GM20000 (cell line): ENCODE results near the gene PMEPA1.

Experiments
- DNase-seq: peaks from one replicate; pipeline ENCODE4 v3.0.0; 2012; ENCODE audit warnings: low spot score
- TF ChIP-seq, protein P1 (sequence below): IDR thresholded peaks from 2 replicates; pipeline ENCODE4 v1.5.1; 2012; ENCODE audit warnings: mild to moderate bottlenecking, control low read depth; ENCODE audit errors: extremely low read depth, missing control alignments

PMEPA1 gene

DNA sequence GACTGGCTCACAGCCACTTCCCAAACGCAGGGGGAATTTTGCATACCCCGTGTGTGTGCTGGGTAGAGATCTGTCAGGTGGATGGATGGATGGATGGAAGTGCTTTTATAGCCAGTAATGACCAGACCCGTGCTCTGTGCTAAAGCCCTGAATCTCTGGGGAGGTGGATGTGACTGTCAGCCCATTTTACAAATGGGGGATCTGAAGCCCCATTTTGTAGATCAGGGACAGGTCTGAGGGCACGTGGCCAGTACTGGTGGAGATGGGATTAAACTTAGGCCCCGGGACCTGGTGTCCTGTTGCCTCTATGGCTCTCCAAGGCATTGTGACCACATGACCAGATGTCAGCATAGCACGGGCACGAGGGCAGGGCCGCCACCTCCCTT lies 51.4 kb downstream of the PMEPA1 start:
- no peak for DNase-seq
- TF ChIP-seq, protein P1, sequence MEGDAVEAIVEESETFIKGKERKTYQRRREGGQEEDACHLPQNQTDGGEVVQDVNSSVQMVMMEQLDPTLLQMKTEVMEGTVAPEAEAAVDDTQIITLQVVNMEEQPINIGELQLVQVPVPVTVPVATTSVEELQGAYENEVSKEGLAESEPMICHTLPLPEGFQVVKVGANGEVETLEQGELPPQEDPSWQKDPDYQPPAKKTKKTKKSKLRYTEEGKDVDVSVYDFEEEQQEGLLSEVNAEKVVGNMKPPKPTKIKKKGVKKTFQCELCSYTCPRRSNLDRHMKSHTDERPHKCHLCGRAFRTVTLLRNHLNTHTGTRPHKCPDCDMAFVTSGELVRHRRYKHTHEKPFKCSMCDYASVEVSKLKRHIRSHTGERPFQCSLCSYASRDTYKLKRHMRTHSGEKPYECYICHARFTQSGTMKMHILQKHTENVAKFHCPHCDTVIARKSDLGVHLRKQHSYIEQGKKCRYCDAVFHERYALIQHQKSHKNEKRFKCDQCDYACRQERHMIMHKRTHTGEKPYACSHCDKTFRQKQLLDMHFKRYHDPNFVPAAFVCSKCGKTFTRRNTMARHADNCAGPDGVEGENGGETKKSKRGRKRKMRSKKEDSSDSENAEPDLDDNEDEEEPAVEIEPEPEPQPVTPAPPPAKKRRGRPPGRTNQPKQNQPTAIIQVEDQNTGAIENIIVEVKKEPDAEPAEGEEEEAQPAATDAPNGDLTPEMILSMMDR, result no peak

DNA sequence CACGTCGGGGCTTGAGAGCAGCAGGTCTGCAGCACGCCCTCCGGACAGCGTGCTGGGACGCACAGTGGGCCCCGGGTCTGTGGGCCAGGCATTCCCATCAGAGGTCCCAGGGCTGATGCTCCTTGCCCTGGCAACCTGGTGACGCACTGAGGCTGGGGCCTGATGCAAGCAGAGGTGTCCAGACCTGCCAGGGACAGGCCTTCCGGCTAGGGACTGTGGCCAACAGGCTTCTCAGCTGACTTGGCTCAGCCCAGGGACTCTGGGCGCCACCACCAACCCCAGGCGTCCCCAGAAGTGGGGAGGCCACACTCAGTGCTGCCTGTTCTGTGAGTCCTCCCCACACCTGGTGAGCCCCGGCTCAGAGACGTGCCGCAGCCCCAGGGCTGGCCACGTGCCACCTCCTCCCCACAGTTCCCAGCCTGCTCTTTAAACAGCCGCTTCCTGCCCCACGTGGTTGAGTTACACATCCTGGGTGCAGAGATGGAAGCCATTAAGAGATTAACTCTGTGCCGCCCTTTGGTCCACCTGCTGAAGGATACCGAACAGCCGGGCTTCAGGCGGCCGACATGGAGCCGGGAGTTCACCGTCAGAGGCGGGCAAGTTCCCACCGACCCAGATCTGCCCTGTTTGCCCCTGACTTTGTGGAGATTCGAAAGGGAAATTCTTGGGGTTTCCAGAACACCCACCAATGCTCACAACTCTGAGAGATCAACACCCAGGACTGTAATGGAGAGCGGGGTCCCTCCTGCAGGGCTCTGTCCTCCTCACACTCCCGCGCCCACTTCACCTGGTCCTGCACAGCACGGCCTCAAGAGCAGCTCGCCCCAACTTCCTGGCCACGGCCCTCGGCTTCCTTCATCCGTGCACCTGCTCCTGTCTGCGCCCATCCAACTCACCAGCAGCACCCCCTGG lies 52.0 kb downstream of the PMEPA1 start:
- no peak for DNase-seq

DNA sequence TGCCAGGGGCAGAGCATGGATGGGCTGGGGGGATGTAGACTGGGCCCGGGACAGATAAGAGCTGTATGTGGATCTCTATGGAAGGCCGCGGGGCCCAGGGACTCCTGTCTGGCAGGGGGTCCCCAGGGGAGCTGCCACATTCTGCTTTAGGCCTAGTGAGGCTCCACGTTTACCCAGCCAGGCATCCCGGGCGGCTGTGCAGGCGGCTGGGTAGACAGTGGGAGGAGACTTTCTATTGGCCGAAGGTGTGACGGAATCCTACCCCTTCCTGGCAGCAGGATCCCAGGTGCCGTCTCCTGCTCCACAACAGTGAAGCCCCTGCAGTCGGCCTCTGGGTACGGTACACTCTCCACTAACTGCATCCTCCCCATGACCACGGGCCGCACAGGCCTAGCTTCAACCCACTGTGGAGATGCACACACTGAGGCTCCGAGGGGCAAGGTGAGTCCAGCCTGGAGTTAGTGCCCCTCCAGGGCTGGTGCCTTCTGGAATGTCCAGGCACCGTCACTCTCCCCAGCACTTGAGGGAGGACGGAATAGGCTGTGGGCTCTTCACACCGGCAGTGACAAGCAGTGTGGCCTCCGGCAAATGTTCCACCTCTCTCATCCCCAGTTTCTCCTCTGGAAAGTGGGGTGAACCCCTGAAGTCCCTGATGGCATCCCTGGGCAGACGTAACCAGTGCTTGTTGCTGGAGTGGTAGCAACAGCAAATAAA lies 52.8 kb downstream of the PMEPA1 start:
- no peak for DNase-seq
- TF ChIP-seq, protein P1, result no peak

More for the DNA sequence above, 52.0 kb downstream of the PMEPA1 start:
- TF ChIP-seq, protein P1, result no peak

DNA sequence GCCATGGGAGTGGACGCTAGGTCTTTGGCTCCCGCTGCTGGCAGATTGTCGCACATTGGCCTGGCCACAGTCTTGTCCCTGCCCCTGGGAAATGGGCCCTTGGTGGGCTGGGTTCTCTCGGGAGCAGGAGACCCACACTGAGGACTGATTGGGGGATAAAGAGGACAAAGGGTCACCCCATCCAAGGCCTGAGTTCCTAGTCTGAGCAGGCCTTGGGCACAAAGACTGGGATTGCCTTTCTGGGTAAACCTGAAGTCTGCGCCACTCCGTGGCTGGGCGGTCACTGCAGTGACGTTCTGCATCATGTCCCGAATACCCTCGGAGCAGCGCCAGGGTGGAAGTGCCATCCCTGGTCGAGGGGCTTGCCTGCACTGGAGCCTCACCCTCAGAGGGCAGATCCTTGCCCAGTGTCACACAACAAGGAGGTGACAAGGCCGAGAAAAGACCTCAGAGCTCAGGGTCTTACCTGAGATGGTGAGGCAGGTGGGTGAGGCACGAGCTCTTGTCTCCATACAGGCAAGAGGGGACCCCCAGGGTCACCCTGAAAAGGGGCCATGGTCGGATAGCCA lies 53.5 kb downstream of the PMEPA1 start:
- DNase-seq, result no peak
- TF ChIP-seq, protein P1, result no peak

DNA sequence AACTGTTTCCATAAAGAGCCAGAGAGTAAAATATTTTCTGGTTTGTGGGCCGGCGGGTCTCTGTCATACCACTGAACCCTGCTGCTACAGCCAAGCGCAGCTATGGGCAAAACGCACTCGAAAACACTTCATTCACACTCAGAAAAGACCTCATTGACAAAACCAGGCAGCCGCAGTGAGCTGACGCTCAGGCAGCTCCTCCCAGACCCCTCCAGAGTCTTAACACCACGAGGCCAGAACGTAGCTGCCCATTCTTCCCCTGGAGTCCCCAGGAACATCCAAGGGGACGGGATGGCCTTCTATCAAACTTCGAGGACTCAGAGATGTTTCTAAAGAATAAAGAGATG lies 54.0 kb downstream of the PMEPA1 start:
- TF ChIP-seq, protein P1, result no peak
- DNase-seq, result no peak

DNA sequence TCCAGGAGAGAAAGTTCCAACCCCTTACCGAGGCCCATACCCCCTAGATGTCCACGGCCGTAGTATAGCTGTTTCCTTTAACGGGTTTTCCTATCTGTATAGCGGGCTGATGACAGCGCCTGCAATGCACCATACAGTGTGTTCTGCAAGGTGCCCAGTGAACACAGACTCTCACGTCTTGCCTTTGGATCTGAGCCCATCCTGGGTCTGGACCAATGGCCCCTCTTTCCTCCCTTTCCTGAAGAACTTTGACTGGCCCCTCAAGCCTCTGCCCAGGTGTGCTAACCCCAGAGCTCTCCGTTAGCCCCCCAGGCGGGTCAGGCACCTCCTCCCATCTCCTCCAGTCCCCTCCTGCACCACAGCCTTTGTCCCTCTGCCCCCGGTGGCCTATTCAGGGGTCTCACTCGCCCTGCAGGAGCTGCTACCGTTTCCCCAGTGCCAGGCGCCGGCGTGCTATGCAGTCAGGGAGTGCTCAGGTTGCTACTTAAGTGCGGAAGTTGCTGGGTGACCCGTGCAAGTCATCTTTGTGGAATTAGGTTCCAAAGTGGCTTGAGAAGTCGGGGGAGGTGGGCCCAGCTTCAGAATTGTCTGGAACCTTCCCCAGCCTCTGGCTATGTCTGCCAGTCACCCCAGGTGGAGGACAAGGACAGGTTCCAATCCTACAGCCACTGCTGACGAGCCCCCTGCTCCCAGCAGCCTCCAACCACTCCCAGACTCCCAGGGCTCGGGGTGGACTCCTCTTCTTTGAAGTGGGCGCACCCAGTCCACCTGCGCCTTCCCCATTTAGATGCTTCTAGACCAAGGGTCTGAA lies 54.6 kb downstream of the PMEPA1 start:
- TF ChIP-seq, protein P1, result no peak
- no peak for DNase-seq
